HG03196 (cell line): ENCODE results near the gene FAM111B.
"Not testable (repeated sequence)": the region's sequence is repeated elsewhere in the genome, so short reads cannot be mapped to it uniquely, and the experiment has no call there.

Experiments used
- ATAC-seq: cut with Tn5 transposase; IDR thresholded peaks from one replicate; pipeline ENCODE4 v1.9.1; 2021; ENCODE audit not compliant: unreplicated experiment

The FAM111B gene

DNA sequence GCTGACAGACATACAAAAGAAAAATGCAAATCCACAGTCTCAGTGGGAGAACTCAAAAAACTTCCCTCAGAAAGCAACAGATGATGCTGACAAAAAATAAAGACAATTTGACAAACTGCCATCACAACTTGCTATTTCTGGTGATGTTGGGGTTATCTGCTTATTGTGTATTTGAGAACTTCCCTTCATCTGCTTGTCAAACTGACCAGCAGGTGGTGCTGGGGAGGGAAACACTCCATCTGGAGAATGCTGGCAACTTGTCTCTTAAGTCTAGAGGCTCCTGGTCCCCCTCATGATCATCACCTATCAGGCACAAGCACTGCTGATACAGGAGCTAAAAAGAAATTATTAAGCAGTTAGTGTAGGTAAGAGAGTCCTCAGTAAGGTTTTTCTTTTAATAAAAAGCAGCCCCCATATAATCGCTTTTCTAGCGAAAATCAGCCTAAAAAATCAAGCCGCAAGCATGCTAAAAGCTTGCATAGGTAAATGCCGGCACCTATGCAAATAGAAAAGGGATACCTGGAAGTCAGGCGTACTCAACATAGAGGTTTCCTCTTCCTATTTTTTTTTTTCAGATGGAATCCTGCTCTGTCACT lies 9.8 kb upstream of the FAM111B start:
- no peak for ATAC-seq

DNA sequence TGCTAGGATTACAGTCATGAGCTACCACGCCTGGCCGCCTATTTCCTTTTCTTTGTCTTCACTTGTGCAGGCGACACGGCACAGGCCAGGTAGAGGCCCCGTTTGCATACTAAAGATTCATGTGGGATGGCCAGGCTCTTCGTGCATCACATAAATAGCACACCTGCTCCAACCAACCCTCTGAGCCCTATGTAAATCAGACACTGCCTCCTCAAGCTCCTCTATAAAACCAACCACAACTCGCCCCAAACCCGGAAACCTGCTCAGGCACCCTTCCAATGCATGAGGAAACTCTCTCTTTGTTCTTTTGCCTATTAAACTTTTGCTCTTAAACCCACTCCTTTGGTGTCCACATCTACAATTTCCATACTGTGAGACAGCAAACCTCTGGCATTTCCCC lies 9.1 kb upstream of the FAM111B start:
- not testable (repeated sequence) for ATAC-seq

DNA sequence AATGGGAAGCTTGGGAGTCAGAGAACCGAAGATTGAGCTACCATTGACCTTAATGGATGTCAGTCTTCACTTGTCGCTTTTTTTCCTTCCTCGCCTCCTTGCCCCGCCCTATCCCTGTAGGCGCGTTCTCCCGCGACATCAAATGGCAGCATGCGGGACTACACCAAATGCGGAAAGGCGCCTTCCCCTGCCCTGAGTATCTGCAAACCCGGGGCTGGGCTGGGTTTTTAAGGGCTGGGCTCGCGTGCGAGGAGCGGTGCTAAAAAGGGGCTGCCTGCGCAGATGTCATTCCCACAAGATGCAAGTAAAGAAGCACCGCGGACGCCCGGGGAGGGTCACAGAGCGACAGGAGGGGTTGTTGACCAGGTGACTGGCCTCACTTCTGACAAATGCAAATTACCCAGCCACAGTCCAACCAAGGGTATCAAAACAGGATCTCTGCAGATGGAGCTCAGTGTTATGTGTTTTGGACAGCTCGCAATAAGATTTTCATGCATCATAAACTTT lies 4.7 kb upstream of the FAM111B start:
- ATAC-seq = peak; percentile 61

DNA sequence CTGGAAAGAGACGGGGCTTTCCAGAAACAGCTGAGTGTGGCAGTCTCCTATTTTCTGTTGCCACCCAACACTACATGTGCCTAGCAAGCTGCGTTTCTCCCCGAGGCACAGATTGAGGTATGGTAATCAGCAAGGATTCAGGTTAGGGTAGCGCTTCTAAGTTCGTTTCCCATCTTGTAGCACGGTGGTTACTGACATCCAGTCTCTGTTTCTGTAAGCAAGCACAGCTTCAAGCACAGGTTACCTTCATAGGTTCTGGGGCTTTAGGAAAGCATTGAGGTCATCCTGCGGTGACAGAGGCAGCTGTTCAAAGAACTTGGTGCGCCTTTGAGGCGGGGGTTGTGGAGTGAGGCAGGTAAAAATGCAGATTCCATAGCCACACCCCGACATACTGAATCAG lies 684 bp downstream of the FAM111B start:
- not testable (repeated sequence) for ATAC-seq

DNA sequence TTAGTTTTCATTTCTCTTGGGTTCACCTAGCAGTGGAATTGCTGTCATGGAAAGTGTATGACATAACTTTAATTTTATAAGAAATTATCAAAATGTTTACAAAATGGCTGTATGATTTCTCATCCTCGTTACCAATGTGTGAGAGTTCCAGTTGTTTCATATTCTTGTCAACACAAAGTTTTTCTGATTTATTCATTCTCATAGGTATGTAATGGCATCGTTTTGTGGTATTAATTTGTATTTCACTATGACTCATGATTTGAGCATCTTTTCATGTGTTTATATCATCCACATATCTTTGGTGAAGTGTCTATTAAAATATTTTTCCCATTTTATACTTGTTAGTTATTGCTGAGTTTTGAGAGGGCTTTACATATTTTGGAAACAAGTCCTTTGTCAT lies 5.5 kb downstream of the FAM111B start:
- no peak for ATAC-seq

DNA sequence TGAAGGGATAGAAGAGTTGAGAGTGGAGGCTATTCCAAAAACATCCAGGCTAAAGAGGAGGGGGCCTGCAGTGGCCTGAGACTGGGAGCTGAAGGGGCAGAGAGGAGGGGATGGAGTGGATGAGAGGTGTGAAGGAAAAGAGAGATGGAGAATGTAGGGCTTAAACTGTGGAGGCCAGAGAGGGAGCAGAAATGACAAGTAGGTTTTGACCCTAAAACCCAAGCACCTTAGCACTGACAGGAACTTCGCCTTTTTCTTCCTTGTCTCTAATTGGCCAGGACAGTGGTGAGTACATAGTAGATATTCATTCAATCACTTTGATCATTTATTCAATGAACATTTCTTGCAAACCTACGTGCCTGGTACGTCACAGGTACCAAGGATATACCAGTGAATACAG lies 7.3 kb downstream of the FAM111B start:
- no peak for ATAC-seq

DNA sequence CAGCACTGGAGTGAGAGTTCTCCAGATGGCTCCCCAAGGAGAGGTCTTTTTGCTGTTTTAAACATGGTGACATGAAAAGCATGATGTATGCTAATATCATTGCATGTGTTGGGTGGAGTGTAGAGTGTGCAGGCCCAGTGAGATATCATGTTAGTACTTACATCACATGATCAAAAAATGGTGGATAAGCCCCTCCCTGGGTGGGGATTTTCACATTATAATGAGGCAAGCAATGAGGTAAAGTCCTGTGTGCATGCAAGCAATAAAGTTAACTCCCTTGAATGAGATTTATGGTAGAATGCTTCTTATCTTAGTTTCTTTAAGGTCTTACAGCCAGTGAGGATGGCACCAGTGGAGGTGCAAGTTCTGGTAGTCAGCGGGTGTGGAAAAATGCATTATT lies 8.5 kb downstream of the FAM111B start:
- no peak for ATAC-seq

DNA sequence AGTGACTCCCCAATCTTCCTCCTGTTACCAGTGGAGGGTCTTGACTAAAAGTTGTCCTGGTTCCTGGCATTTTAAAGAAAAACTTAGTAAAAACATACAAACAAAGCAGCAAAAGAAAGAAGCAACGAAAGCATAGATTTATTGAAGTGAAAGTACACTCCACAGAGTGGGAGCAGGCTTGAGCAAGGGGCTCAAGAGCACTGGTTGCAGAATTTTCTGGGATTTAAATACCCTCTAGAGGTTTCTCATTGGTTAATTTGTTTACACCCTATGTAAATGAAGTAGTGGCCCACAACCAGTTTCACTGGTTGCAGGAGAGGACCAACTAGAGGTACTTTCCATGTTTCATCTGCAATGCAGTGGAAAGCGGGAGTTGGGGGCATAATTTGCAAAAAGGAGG lies 10.7 kb downstream of the FAM111B start:
- no peak for ATAC-seq

DNA sequence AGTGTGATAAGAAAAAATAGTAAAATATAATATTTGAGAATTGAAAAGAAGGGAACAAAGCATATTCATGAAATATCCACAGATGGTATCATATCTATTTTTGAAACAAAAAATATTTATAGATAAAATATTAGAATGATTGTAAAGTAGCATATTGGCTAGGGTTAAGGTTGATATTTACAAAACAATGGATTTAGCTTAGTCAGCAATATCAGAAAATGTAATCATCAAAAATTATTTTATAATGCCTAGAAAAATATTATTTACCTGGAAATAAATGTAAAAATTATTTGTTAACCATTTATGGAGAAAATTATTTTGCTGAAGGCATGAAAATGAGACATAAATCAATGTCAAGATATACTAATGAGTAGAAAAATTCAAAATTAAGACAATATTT lies 12.8 kb downstream of the FAM111B start:
- no peak for ATAC-seq

DNA sequence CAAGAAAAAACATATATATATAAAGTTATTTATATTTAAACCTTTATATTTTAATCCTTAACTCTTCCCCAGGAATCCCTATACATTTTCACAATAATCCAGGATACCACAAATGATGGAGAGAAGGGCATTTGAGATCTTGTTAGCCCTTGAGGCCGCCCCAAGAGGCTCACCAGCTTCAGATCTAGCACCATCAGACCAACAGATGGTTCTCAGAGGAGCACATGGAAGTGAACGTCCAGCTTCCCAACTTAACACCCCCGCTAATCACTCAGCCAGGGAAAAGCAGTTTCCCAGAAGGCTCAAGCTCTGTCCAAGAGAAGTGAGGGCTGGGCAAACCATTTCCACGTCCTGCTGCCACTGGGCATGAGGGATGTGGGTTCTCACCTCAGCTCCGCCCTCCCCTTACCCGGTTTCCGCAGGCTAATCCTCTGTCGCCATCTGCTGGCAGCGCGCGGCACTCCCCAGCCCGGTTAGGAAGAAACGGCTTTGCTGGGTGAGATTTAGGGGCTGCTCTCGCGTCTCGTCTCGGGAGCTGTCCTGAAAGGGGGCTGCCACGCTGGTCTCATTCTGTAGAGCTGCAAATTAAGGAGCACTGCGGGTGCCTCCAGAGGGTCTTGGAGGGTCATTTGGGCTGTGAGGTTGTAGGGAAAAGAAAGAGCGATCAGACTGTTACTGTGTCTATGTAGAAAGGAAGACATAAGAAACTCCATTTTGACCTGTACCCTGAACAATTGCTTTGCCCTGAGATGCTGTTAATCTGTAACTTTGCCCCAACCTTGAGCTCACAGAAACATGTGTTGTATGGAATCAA lies 28.8 kb downstream of the FAM111B start:
- ATAC-seq = peak; percentile 87

DNA sequence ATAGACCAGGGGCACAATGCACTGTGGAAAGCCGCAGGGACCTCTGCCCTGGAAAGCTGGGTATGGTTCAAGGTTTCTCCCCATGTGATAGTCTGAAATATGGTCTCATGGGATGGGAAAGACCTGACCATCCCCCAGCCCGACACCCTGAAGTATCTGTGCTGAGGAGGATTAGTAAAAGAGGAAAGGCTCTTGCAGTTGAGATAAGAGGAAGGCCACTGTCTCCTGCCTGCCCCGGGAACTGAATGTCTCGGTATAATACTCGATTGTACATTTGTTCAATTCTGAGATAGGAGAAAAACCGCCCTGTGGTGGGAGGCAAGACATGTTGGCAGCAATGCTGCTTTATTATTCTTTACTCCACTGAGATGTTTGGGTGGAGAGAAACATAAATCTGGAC lies 29.5 kb downstream of the FAM111B start:
- ATAC-seq = not testable (repeated sequence)

DNA sequence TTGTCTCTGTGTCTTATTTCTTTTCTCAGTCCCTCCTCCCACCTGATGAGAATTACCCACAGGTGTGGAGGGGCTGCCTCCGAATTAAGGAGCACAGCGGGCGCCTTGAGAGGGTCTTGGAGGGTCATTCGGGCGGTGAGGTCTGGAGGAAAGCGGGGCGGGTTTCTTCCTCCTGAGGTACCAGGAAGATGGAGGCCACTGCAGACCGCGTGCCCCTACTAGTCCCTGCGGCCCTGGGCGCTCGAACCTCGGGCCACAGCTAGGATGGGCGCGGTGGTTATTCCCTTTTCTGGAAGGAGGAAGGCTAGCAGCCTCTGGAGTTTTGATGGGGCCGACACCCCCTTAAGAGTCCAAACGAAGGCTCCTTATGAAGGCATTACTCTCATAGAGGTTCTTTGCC lies 30.2 kb downstream of the FAM111B start:
- no peak for ATAC-seq

DNA sequence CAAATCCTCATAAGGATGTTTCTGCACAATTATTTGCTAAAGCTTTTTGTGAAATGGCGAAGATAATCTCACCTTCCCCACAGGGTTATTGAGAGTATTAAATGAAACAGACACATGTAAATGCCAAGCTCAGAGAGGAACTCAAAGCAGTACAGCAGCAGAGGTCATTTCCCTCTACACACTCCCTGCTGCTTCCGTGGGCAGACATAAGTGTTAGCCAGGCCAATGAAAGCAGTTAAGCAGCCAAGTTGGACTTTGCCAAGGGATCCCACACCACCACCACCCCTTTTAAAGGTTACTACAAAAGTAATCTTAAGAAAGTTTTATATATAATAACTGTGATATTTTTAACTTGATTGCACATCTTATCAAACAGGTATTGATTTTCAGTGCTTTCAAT lies 31.6 kb downstream of the FAM111B start:
- ATAC-seq = no peak

DNA sequence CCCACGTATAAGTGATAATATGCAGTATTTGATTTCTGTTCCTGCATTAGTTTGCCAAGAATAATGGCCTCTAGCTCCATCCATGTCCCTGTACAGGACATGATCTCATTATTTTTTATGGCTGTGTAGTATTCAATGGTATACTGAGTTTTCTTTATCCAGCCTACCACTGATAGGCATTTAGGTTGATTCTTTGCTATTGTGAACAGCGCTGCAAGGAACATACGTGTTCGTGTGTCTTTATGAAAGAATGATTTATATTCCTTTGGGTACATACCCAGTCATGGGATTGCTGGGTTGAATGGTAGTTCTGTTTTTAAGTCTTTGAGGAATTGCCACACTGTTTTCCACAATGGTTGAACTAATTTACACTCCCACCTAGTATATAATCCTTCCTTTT lies 34.2 kb downstream of the FAM111B start:
- no peak for ATAC-seq

DNA sequence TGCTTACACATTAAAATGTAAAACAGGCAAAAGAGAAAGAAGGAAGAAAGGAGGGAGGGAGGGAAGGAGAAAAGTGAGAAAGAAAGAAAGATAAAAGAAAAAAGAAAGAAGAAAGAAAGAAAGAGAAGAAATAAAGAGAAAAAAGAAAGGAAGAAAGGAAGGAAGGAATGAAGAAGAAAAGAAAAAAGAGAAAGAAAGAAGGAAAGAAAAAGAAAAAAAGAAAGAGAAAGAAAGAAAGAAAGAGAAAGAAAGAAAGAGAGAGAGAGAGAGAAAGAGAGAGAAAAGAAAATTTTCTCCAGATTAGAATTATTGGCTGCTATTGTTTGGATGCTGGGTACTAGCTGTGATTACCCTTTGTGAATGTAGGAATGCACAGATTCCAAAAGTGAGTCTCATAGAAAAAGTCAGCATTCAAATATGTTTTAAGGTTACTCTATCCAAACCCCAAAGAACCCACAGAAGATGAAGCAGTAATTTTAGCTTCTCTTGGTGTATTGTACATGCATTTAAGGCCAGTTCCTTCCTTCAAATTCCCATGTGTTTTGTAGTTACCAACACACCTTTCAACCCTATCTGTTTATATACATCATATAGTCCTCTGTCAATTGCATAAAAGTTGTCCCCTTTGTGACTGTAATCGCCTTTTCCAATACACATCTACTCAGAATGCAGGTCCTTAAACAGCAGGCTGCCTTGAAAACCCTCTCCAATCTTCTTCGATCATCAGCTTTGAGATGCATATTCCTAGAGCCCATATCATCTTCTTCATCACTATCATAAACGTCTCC lies 34.8 kb downstream of the FAM111B start:
- ATAC-seq = no peak

DNA sequence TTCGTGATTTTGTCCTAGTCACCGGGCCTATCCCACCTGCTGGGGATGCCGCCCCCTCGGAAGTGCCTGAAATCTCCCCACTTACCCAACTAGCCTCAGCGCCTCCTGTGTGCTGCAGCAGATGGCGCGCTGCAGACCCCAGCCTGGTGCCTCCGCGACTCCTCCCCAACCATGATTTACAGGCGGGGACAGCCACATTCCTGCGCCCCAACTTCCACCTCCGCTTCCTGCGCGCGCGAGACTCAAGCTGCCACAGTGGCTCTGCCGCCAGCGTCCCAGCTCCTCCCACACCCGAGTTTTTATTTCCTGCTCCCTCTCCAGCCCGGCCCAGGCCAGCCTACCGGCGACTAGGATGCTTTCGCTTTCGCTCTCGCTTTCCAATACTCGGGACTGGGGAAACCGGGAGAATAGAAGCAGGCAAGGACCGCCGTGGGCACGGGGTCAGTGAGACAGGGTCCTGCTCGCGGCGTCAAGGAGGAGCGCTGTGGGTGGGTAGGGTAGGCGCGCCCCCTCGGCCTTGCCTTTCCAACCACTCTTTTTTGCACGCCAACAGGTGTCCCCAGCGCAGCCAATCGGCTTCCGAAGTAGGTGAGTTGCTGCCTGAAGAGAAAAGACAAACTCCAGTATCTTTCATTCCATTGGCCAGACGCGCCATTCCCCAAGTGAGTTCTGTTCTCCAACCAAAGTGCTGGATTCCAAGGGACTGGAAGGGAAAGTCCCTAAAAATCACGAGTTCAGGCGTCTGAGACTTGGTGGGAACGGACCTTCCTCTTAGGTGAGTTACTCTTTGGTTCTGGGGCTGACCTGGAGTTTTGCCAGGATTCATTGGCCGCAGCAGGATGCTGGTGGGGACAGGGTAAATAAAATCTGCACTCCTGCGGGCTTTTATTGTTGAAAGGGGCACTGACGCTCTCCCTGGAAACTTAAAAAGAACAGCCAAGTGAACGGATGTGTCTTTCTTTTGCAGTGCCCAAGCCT lies 35.8 kb downstream of the FAM111B start, which contains the start of gene FAM111A:
Gene FAM111A, plus strand, starts transcription at position 327 of the 978 bp plus-strand sequence. CDS start 6,017 bp downstream, outside the sequence.
- peak; percentile 72 for ATAC-seq

DNA sequence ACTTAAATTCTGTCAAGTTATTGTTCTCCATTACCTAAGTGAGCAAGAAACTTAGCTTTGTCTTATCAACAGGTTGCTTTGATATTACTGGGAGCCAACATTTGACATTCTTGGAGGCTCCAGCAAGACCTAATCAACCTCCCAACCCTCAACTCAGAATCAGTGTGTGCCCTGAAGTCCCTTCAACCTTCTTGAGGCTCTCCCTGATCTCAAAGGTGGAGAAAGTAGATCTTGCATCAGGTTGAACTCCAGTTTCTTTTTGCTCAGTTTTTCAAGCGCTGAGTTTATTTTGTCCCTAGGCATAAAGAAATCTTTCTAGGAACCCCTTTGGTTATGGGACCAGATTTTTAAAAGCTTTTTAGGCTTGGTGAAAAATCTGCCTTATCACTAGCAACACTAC lies 37.1 kb downstream of the FAM111B start:
- no peak for ATAC-seq

DNA sequence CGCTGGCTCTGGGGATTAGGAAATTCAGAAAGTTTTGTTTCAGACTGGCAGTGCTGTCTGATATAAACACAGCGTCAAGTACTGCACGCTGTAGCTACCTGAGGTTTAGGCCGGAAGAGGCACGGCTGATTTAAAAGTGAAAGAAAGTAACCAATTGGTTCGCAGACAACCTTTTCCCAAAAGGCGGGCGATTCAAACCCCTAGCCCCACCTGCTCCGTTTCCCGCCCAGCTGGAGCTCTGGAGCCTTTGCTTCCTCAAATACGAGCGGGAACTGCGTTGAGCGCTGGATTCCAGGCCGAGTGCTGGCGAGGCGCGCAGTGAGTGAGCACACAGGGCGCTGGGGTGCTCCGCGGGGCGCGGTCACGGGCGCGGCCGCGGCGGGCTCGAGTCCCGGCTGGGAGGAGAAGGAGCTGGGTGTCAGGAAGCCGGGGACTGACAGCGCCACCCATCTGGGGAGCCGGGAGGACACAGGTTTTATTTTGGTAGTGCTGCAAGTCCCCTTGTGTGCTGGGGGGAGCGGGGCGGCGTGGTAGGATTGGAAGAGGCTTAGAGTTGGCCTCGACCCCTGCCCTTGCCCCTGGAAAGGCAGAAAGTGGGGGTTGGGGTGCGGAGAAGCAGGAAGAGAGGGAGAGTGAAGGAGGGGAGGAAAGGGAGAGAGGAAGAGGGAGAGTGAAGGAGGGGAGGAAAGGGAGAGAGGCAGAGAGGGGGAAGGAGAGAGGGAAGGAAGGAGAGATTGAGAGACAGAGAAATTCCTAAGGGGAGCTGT lies 37.7 kb downstream of the FAM111B start:
- ATAC-seq = peak; percentile 53

DNA sequence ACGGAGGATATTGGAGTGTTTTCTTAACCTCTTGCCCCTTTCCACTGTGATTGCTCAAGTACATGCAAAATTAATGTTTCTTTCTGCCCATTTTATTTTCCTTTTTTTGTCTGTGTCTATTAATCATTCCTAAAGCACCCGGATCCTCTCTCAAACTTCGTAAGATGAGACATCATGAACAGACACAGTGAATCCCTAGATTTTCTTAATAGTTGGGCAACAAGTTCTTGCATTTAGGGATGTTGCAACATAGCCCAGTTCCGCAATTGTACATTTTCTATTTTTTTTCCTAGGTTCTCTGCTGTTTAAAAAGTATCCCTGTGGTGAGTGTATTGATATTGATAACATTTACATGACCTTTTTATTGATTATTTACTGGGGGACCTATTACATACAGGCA lies 38.5 kb downstream of the FAM111B start:
- ATAC-seq = no peak

DNA sequence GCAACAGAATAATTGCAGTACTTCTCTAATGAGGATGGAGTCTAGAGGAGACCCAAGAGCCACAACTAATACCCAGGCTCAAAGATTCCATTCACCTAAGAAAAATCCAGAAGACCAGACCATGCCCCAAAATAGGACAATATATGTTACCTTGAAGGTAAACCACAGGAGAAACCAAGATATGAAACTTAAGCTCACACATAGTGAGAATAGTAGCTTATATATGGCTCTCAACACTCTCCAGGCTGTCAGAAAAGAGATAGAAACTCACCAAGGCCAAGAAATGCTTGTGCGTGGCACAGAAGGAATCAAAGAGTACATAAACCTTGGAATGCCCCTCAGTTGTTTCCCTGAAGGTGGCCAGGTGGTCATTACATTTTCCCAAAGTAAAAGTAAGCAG lies 44.7 kb downstream of the FAM111B start:
- ATAC-seq = no peak
